SU-DHL-6 (cell line): ENCODE results near the gene GAMT.

Experiments used
- EZH2phosphoT487 ChIP-seq: fragments of 200-600 bp; sonication (generic), shearing (Covaris generic); conservative IDR thresholded peaks from 2 replicates; pipeline ENCODE4 v1.6.1; 2018; ENCODE audit warnings: mild to moderate bottlenecking, antibody characterized with exemption, low read length, moderate library complexity, mixed read lengths
- TF ChIP-seq, protein P1 (sequence below): fragments of 200-600 bp; sonication (generic); IDR thresholded peaks from one replicate; pipeline ENCODE4 v1.5.1; 2017; ENCODE audit warnings: antibody characterized with exemption, mild to moderate bottlenecking, low read length, moderate library complexity; ENCODE audit not compliant: insufficient read depth, poor library complexity, severe bottlenecking

DNA sequence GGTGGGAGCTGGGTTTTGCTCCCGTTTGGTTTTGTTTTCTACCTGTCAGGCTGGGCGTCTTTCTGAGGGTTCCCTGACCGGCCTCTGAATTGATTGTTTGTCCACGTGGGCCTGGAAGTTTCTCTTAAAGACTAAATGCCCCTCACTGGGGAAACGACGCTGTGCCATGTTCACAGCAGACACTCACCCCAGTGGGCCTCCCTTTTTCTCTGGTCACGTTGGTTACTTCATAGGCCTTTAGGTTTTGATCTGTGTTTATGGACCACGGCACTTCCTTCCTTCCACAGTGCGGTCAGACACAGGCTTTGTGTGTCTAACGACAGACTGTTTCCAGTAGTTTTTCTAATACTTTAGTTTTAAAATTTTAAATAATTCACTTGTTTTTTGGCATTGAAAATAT lies 37.7 kb downstream of the GAMT start:
- TF ChIP-seq, protein P1, sequence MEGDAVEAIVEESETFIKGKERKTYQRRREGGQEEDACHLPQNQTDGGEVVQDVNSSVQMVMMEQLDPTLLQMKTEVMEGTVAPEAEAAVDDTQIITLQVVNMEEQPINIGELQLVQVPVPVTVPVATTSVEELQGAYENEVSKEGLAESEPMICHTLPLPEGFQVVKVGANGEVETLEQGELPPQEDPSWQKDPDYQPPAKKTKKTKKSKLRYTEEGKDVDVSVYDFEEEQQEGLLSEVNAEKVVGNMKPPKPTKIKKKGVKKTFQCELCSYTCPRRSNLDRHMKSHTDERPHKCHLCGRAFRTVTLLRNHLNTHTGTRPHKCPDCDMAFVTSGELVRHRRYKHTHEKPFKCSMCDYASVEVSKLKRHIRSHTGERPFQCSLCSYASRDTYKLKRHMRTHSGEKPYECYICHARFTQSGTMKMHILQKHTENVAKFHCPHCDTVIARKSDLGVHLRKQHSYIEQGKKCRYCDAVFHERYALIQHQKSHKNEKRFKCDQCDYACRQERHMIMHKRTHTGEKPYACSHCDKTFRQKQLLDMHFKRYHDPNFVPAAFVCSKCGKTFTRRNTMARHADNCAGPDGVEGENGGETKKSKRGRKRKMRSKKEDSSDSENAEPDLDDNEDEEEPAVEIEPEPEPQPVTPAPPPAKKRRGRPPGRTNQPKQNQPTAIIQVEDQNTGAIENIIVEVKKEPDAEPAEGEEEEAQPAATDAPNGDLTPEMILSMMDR: no peak
- TF ChIP-seq EZH2phosphoT487: no peak
